Lower leg skin (tissue), 3 donors: ENCODE data around the gene SNRNP27.

Experiments
- CTCF ChIP-seq, 3 donors: fragments of 450-650 bp; IDR thresholded peaks; one replicate each; pipeline ENCODE4 v1.5.1; 2016; ENCODE audit warnings: antibody characterized with exemption in 3 of 3, mild to moderate bottlenecking in 3 of 3, moderate library complexity in 2 of 3
- POLR2A ChIP-seq, 2 donors: fragments of 450-650 bp; IDR thresholded peaks; one replicate each; pipeline ENCODE4 v1.6.1; 2016 to 2017; ENCODE audit warnings: antibody characterized with exemption in 2 of 2, mild to moderate bottlenecking in 1 of 2, moderate library complexity in 1 of 2

- TF ChIP-seq POLR2A (IDR thresholded peaks at IDR 0.05): no peak
- TF ChIP-seq CTCF (IDR thresholded peaks at IDR 0.05): no peak
Measured at GRCh38 chr2:69933254-69933828, 39.6 kb downstream of the SNRNP27 start.
